ENCODE results near the gene CTNNA2. TPM values are rescaled to one million over a fixed set of nuclear protein-coding genes. Genes with fewer than 3 reads are reported as not detected.

The CTNNA2 gene
- total RNA-seq, 4 donors from 2014 or later, result 0.88 to 14.9 (median 2.3) TPM; not detected in 1

DNA sequence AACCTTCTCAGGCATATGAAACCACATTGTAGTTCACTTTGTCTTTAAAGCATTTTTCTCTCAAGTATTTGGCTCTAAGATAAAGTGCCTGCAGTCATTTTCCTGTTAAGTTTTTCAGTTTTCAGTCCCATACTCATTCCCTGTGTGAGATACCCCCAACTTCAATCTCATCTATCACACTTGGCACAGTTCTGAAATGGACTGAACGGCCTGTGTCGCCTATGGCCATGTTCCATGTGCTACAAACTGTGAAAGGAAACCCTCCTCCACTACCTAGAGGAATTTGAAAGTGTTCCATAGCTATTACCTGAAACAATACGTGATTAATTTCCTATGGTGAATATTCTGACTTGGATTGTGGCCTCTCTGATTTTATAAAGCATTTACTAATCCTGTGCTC is 319.1 kb downstream of the CTNNA2 start:
- no peak overlapping the region for H3K27ac ChIP-seq
- DNase-seq, result no peak
- no peaks in the 10 kb centered on the region for H3K4me1 ChIP-seq
- no peaks in the 10 kb centered on the region for H3K27me3 ChIP-seq
- no peaks in the 10 kb centered on the region for H3K36me3 ChIP-seq
- TF ChIP-seq, protein P1, sequence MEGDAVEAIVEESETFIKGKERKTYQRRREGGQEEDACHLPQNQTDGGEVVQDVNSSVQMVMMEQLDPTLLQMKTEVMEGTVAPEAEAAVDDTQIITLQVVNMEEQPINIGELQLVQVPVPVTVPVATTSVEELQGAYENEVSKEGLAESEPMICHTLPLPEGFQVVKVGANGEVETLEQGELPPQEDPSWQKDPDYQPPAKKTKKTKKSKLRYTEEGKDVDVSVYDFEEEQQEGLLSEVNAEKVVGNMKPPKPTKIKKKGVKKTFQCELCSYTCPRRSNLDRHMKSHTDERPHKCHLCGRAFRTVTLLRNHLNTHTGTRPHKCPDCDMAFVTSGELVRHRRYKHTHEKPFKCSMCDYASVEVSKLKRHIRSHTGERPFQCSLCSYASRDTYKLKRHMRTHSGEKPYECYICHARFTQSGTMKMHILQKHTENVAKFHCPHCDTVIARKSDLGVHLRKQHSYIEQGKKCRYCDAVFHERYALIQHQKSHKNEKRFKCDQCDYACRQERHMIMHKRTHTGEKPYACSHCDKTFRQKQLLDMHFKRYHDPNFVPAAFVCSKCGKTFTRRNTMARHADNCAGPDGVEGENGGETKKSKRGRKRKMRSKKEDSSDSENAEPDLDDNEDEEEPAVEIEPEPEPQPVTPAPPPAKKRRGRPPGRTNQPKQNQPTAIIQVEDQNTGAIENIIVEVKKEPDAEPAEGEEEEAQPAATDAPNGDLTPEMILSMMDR (IDR thresholded peaks at IDR 0.05), result no peak
- no peak for TF ChIP-seq POLR2A (IDR thresholded peaks at IDR 0.05)
- H3K9me3 ChIP-seq, result no peaks in the 10 kb centered on the region
- no peak overlapping the region for H3K4me3 ChIP-seq
- intact Hi-C loops (cut with DNase I; ENCODE audit: low total_unique reads), result no loop called here

GRCh38 chr2:79832511-79833234 is 319.8 kb downstream of the CTNNA2 start:
- no peaks in the 10 kb centered on the region for H3K27me3 ChIP-seq
- H3K4me3 ChIP-seq, result no peak overlapping the region
- no peaks in the 10 kb centered on the region for H3K36me3 ChIP-seq
- no peaks in the 10 kb centered on the region for H3K9me3 ChIP-seq
- no peaks in the 10 kb centered on the region for H3K4me1 ChIP-seq
- intact Hi-C loops (cut with DNase I; ENCODE audit: low total_unique reads), result no loop called here
- H3K27ac ChIP-seq, result no peak overlapping the region
- TF ChIP-seq POLR2A (IDR thresholded peaks at IDR 0.05), result no peak
- DNase-seq, result no peak

GRCh38 chr2:79833235-79833878 is 320.5 kb downstream of the CTNNA2 start:
- H3K27me3 ChIP-seq, result no peaks in the 10 kb centered on the region
- no peak overlapping the region for H3K4me3 ChIP-seq
- no peak for DNase-seq
- H3K36me3 ChIP-seq, result no peaks in the 10 kb centered on the region
- TF ChIP-seq POLR2A (IDR thresholded peaks at IDR 0.05), result no peak
- TF ChIP-seq, protein P1 (IDR thresholded peaks at IDR 0.05), result no peak
- H3K9me3 ChIP-seq, result no peaks in the 10 kb centered on the region
- H3K27ac ChIP-seq, result no peak overlapping the region
- H3K4me1 ChIP-seq, result no peaks in the 10 kb centered on the region
- intact Hi-C loops (cut with DNase I; ENCODE audit: low total_unique reads), result no loop called here

DNA sequence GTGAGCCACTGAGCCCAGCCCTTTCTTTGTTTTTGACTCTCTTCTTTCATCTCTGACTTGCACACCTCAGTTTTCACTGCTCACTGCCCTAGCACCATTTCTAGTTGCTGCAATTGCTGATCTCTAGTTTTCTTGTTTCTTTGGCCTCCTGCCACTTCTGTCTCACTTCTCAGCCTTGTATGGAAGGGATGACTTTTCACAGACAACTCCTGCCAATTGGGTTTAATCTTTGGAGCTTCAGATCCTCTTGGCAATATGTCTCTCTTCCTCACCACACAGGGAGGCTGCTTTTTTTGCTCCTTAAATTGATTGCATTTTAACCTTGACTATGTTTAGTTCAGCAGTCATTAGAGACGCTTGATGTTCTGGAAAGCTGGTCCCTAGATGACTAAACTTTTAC is 323.1 kb downstream of the CTNNA2 start:
- no peak for DNase-seq

DNA sequence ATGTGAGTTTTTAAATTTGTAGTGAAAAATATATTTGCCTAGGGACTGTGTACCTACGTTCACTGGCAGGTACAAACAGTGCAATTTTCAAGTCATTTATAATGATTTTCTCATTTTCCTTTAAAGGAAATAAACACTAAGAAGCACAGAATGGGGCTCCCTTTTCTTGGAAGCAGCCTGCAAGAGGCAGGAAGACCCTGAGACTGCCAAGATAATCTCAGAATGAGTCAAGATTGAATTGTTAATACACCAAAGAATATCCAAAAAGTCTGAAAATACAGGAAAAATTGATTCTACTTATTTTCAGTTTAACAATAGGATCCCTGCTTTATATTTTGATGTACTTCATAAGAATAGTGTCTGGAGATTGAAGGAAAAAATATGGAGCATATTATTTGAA is 331.2 kb downstream of the CTNNA2 start:
- TF ChIP-seq POLR2A (IDR thresholded peaks at IDR 0.05), result no peak
- TF ChIP-seq, protein P1 (IDR thresholded peaks at IDR 0.05), result no peak
- intact Hi-C loops (cut with DNase I; ENCODE audit: low total_unique reads), result no loop called here
- Histone ChIP-seq H3K4me3 (no peak overlapping the region), H3K27ac (no peak overlapping the region), H3K9me3 (no peaks in the 10 kb centered on the region), H3K36me3 (no peaks in the 10 kb centered on the region), H3K4me1 (no peaks in the 10 kb centered on the region), H3K27me3 (no peaks in the 10 kb centered on the region)
- no peak for DNase-seq

More for the DNA sequence above, 323.1 kb downstream of the CTNNA2 start:
- intact Hi-C loops (cut with DNase I; ENCODE audit: low total_unique reads), result no loop called here
- Histone ChIP-seq H3K4me1 (no peaks in the 10 kb centered on the region), H3K27ac (no peak overlapping the region), H3K9me3 (no peaks in the 10 kb centered on the region), H3K27me3 (no peaks in the 10 kb centered on the region), H3K36me3 (no peaks in the 10 kb centered on the region), H3K4me3 (no peak overlapping the region)
- TF ChIP-seq, protein P1 (IDR thresholded peaks at IDR 0.05), result no peak
- no peak for TF ChIP-seq POLR2A (IDR thresholded peaks at IDR 0.05)

Data from uterus (tissue), 4 donors.